Iris pigment epithelial cell (primary cell): Measurements from ENCODE around the gene PRUNE1.

Experiments used
- DNase-seq: peaks from one replicate; pipeline ENCODE4 v3.0.0-alpha.2; 2011; ENCODE audit warnings: low read depth

Gene PRUNE1

GRCh38 chr1:150979092-150980056, 28.9 kb upstream of the PRUNE1 start:
- DNase-seq: peak; percentile 83

GRCh38 chr1:150981177-150981804, 27.0 kb upstream of the PRUNE1 start:
- DNase-seq: no peak

GRCh38 chr1:150981805-150982712, 26.2 kb upstream of the PRUNE1 start, which contains the start of gene ANXA9:
ANXA9 (plus strand) TSS chr1:150982292; CDS start chr1:150983106, 814 bp downstream.
- no peak for DNase-seq

- no peak for DNase-seq
Measured at GRCh38 chr1:150985179-150985825, 22.9 kb upstream of the PRUNE1 start.

GRCh38 chr1:150987924-150988323, 20.3 kb upstream of the PRUNE1 start:
- DNase-seq: no peak

- no peak for DNase-seq
Measured at GRCh38 chr1:150992626-150993025, 15.6 kb upstream of the PRUNE1 start.

- no peak for DNase-seq
Measured at GRCh38 chr1:150994248-150994647, 14.0 kb upstream of the PRUNE1 start.

- no peak for DNase-seq
Measured at GRCh38 chr1:150995460-150995859, 12.8 kb upstream of the PRUNE1 start.

GRCh38 chr1:150995896-150996295, 12.4 kb upstream of the PRUNE1 start:
- DNase-seq: peak; percentile 56

GRCh38 chr1:150997126-150997872, 10.9 kb upstream of the PRUNE1 start:
- no peak for DNase-seq

GRCh38 chr1:150997949-150998348, 10.3 kb upstream of the PRUNE1 start:
- no peak for DNase-seq

- peak; percentile 89 for DNase-seq
Measured at GRCh38 chr1:150999051-150999674, 9.1 kb upstream of the PRUNE1 start.

GRCh38 chr1:150999926-151000325, 8.3 kb upstream of the PRUNE1 start:
- DNase-seq: no peak

- DNase-seq: no peak
Measured at GRCh38 chr1:151000408-151000807, 7.8 kb upstream of the PRUNE1 start.

GRCh38 chr1:151001602-151002001, 6.6 kb upstream of the PRUNE1 start:
- DNase-seq: no peak

GRCh38 chr1:151002051-151002450, 6.2 kb upstream of the PRUNE1 start:
- DNase-seq: no peak

GRCh38 chr1:151002611-151003010, 5.6 kb upstream of the PRUNE1 start:
- DNase-seq: no peak

- DNase-seq: no peak
Measured at GRCh38 chr1:151003180-151003579, 5.1 kb upstream of the PRUNE1 start.

- DNase-seq: no peak
Measured at GRCh38 chr1:151005729-151006319, 2.4 kb upstream of the PRUNE1 start.
